ENCODE measurements around the gene DHDH. TPM values are rescaled to one million over a fixed set of nuclear protein-coding genes. Genes with fewer than 3 reads are reported as not detected.
A peak's percentile ranks its signal among the peaks of the same experiment; 100 is the strongest.

The DHDH gene
- total and polyA plus RNA-seq, 2 of the 13 experiments (the other 11 are each of a cell fraction or from before 2014, with no cell fraction given) = 0.13 to 0.91 TPM

DNA sequence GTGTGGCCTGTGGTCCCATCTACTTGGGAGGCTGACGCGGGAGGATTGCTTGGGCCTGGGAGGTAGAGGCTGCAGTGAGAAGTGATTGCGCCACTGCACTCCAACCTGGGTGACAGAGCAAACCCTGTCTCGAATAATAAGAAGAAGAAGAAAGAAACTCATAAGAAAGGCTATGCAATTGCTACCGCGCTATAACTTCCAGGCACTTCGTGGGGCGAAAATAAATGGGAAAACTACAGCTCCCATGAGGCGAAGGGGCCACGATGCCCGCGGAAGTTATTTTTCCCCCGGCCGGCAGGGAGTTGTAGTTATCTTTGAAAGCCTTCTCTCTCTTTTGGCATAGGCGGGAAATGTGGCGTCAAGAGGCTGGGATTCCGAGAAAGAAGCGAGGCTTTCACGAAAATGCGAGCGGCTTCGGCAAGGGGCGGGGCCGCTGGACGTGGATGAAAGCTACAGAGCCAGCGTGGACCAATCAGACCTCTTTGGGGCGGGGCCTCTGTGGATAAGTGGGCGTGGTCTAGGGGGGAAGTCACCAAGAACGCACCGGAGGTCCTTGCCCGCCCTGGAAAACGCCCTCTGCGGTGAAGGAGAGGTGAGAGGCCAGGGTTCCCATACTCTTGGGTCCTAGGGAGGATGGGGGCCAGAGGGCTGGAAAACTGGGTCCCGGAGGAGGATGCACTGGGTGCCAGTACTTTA is 33.6 kb upstream of the DHDH start, which contains the start of gene NUCB1 (continued):
- TF ChIP-seq, protein P1, sequence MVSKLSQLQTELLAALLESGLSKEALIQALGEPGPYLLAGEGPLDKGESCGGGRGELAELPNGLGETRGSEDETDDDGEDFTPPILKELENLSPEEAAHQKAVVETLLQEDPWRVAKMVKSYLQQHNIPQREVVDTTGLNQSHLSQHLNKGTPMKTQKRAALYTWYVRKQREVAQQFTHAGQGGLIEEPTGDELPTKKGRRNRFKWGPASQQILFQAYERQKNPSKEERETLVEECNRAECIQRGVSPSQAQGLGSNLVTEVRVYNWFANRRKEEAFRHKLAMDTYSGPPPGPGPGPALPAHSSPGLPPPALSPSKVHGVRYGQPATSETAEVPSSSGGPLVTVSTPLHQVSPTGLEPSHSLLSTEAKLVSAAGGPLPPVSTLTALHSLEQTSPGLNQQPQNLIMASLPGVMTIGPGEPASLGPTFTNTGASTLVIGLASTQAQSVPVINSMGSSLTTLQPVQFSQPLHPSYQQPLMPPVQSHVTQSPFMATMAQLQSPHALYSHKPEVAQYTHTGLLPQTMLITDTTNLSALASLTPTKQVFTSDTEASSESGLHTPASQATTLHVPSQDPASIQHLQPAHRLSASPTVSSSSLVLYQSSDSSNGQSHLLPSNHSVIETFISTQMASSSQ (IDR thresholded peaks at IDR 0.05; ENCODE audit: low read depth) = no peak
- TF ChIP-seq, protein P1 (CRISPR knock-in tag; IDR thresholded peaks at IDR 0.05; ENCODE audit: borderline replicate concordance) = peak; percentile 61; the same call in 1 of the 2 replicates
- no peak for TF ChIP-seq PCBP1 (IDR thresholded peaks at IDR 0.05; ENCODE audit: borderline replicate concordance, low read depth, low read length)
- TF ChIP-seq, protein P2, sequence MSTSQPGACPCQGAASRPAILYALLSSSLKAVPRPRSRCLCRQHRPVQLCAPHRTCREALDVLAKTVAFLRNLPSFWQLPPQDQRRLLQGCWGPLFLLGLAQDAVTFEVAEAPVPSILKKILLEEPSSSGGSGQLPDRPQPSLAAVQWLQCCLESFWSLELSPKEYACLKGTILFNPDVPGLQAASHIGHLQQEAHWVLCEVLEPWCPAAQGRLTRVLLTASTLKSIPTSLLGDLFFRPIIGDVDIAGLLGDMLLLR (CRISPR knock-in tag; IDR thresholded peaks at IDR 0.05) = no peak
- TF ChIP-seq ELF1 (CRISPR knock-in tag; IDR thresholded peaks at IDR 0.05) = peak; percentile 88
- peak; percentile 35; the same call in 1 of the 2 replicates for TF ChIP-seq PHF8 (CRISPR knock-in tag; IDR thresholded peaks at IDR 0.05)
- TF ChIP-seq FOXK2 (IDR thresholded peaks at IDR 0.05) = no peak
- peak; percentile 92 for TF ChIP-seq TFDP2 (CRISPR knock-in tag; IDR thresholded peaks at IDR 0.05)
- peak; percentile 42; the same call in 1 of the 2 replicates for TF ChIP-seq KLF11 (CRISPR knock-in tag; IDR thresholded peaks at IDR 0.05)
- peak; percentile 69; the same call in 1 of the 2 replicates for TF ChIP-seq ZNF598 (CRISPR knock-in tag; IDR thresholded peaks at IDR 0.05; ENCODE audit: borderline replicate concordance)
- TF ChIP-seq POLR2A (IDR thresholded peaks at IDR 0.05; ENCODE audit: insufficient read depth in 1 of 2, low read depth in 2 of 2, low read length in 2 of 2) = peak; percentile 23 to 77; a peak in 2 of 4 replicates
- TF ChIP-seq YY1 (IDR thresholded peaks at IDR 0.05; ENCODE audit: insufficient read depth, insufficient replicate concordance, low read depth, low read length) = peak; percentile 29
- TF ChIP-seq POLR2AphosphoS5 (IDR thresholded peaks at IDR 0.05; ENCODE audit: low read depth, low read length) = peak; percentile 81
- TF ChIP-seq MAX (IDR thresholded peaks at IDR 0.05) = peak; percentile 74
- TF ChIP-seq NR2F1 (CRISPR knock-in tag; IDR thresholded peaks at IDR 0.05) = peak in 1 of 2 experiments; percentile 10; a peak in 2 of 4 replicates
- TF ChIP-seq ZNF761 (CRISPR knock-in tag; conservative IDR thresholded peaks at IDR 0.05) = no peak; the same call in 1 of the 2 replicates
- TF ChIP-seq RXRB (CRISPR knock-in tag; IDR thresholded peaks at IDR 0.05; ENCODE audit: borderline replicate concordance) = no peak
